ENCODE data around the gene HIBADH.

Gene HIBADH

DNA sequence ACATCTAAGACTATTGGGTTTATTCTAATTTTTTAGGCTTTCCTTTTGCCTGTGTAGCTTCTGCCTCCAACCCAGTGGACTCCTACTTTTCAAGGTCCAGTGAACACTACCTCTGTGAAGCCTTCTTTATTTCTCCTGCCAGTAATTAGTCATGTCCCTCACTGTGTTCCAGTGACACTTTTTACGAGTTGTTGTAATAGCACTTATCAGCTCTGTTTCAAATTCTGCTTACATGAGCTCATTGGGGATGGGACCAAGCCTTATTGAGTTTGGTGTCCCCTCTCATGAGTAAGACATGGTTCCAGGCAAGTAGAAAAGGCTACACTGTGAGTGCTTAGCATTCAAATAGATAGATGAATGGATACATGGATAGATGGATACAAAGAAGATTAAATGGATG, 184.6 kb downstream of the HIBADH start:
- TF ChIP-seq CTCF (IDR thresholded peaks at IDR 0.05; ENCODE audit: low read depth, low read length) = no peak

DNA sequence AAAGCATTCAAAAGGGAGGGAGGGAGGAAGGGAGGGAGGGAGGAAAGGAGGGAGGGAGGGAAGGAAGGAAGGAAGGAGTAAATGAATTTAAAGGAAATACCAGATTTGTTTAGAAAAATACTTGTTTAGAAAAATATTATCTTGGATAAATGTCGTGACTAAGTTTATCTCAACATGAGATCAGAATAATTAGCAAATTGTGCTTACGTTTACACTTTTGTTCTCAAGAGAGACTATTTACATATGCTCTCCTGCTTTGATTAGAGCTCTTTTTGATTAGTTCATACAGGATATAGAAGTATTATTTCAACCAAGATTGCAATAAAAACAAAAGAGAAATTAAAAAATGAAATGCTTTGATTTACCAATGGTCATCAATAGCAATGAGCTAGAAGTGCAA, 186.2 kb downstream of the HIBADH start:
- Histone ChIP-seq H3K27me3 (ENCODE audit: insufficient read depth, low read depth, severe bottlenecking) (peaks cover 55% of the 10 kb centered on the region), H3K27ac (no peak overlapping the region), H3K4me3 (ENCODE audit: low read depth, low read length) (no peak overlapping the region), H3K9me3 (ENCODE audit: severe bottlenecking) (no peaks in the 10 kb centered on the region), H3K36me3 (no peaks in the 10 kb centered on the region)
- no peak for TF ChIP-seq CTCF (IDR thresholded peaks at IDR 0.05; ENCODE audit: low read depth, low read length)
- DNase-seq = no peak

More for the DNA sequence above, 184.6 kb downstream of the HIBADH start:
- Histone ChIP-seq H3K36me3 (no peaks in the 10 kb centered on the region), H3K27me3 (ENCODE audit: insufficient read depth, low read depth, severe bottlenecking) (peaks cover 53% of the 10 kb centered on the region), H3K4me3 (ENCODE audit: low read depth, low read length) (no peak overlapping the region), H3K27ac (no peak overlapping the region), H3K9me3 (ENCODE audit: severe bottlenecking) (no peaks in the 10 kb centered on the region)
- DNase-seq = no peak

Measured in WERI-Rb-1 (cell line).